K562 (cell line): Measurements from ENCODE around the gene PRKCE. TPM values are rescaled to one million over a fixed set of nuclear protein-coding genes. Genes with fewer than 3 reads are reported as not detected.

Experiments
- ATAC-seq: fragments of 200-7000 bp; cut with Tn5 transposase; 3 replicates; pipeline ENCODE4 v1.9.1; 2020; ENCODE audit warnings: moderate library complexity
- BruUV-seq: library from RNA; stranded (reverse); fragments of 400-500 nt; replicated peaks from 2 replicates; lab custom pipeline; 2021; lab: Mats Ljungman, UMichigan
- CTCF ChIA-PET: fragments of 300-600 bp; formaldehyde crosslinking; extraction: SDS; loops from one replicate; lab custom pipeline; 2021; ENCODE audit warnings: low intra/inter-chr PET ratio; lab: Yijun Ruan, JAX
- POLR2A ChIA-PET: fragments of 300-600, 350-650 bp; sonication (Branson Sonifier 250); formaldehyde crosslinking; extraction: SDS; loops from one replicate; lab custom pipeline; 2021; ENCODE audit warnings: antibody characterized with exemption, inconsistent platforms; lab: Yijun Ruan, JAX
- DNase-seq, 4 experiments: peaks; one replicate each; pipeline versions ENCODE4 v3.0.0 to v3.0.0-alpha.2; 2011 to 2018; ENCODE audit warnings: low spot score in 3 of 4, mixed read lengths in 3 of 4; ENCODE audit errors: extremely low read depth in 1 of 4
- FAIRE-seq: peaks from 2 replicates; lab custom pipeline; 2011; peaks lifted over from hg19 to GRCh38; lab: Jason Lieb, UNC
- H2AFZ ChIP-seq: 2 replicates; pipeline ENCODE4 v1.6.0; 2011; ENCODE audit warnings: low read depth, low read length, control low read depth, inconsistent platforms
- H3K27ac ChIP-seq: fragments of 200-600 bp; 3 replicates; pipeline ENCODE4 v1.8.0; 2011; ENCODE audit warnings: low read depth, mild to moderate bottlenecking, control low read depth, inconsistent platforms, low read length, moderate library complexity, mixed read lengths; ENCODE audit errors: extremely low read depth
- H3K27me3 ChIP-seq, 2 experiments: fragments of 300-600 bp in 1 of 2; 2 replicates in 1 of 2; 3 replicates in 1 of 2; pipeline versions ENCODE4 v1.6.0 to v1.8.0; 2011; ENCODE audit warnings: inconsistent platforms in 2 of 2, low read length in 2 of 2, mild to moderate bottlenecking in 1 of 2, mixed read lengths in 1 of 2, moderate library complexity in 1 of 2; ENCODE audit not compliant: control insufficient read depth in 2 of 2, insufficient read depth in 2 of 2
- H3K36me3 ChIP-seq: fragments of 300-600 bp; 3 replicates; pipeline ENCODE4 v1.8.0; 2011; ENCODE audit warnings: mild to moderate bottlenecking, low read length, inconsistent platforms; ENCODE audit not compliant: control insufficient read depth, insufficient read depth
- H3K4me1 ChIP-seq, 2 experiments: fragments of 200-600 bp in 1 of 2; replicated peaks in 1 of 2; 2 replicates in 1 of 2; 3 replicates in 1 of 2; pipeline versions ENCODE4 v1.5.1 to v1.8.0; 2011; ENCODE audit warnings: inconsistent platforms in 2 of 2, low read length in 2 of 2, mild to moderate bottlenecking in 1 of 2, mixed read lengths in 1 of 2, moderate library complexity in 1 of 2; ENCODE audit not compliant: control insufficient read depth in 2 of 2, insufficient read depth in 2 of 2
- H3K4me2 ChIP-seq: 2 replicates; pipeline ENCODE4 v1.6.1; 2011; ENCODE audit warnings: low read length, control low read depth, inconsistent platforms, mixed read lengths; ENCODE audit not compliant: insufficient read depth
- H3K4me3 ChIP-seq: fragments of 200-600 bp; sonication (generic), shearing (Covaris generic); 2 replicates; pipeline ENCODE4 v1.5.1; 2016; ENCODE audit warnings: control low read depth, inconsistent platforms
- H3K79me2 ChIP-seq: fragments of 200-600 bp; 3 replicates; pipeline ENCODE4 v1.8.0; 2011; ENCODE audit warnings: low read length, inconsistent platforms; ENCODE audit not compliant: control insufficient read depth, insufficient read depth
- H3K9ac ChIP-seq, 2 experiments: 2 replicates each; pipeline versions ENCODE4 v1.6.0 to v1.6.1; 2011; ENCODE audit warnings: low read depth in 2 of 2, low read length in 2 of 2, control low read depth in 1 of 2, inconsistent platforms in 1 of 2, mild to moderate bottlenecking in 1 of 2, mixed read lengths in 1 of 2; ENCODE audit not compliant: insufficient read depth in 1 of 2
- H3K9me1 ChIP-seq: one replicate; pipeline ENCODE4 v1.6.0; 2011; ENCODE audit warnings: inconsistent platforms, mild to moderate bottlenecking, low read length, moderate library complexity; ENCODE audit not compliant: control insufficient read depth, insufficient read depth
- H3K9me3 ChIP-seq: replicated peaks from 2 replicates; pipeline ENCODE4 v1.5.1; 2011; ENCODE audit warnings: low read depth, low read length, inconsistent platforms; ENCODE audit not compliant: control insufficient read depth, insufficient read depth
- H4K20me1 ChIP-seq: replicated peaks from 2 replicates; pipeline ENCODE4 v1.6.1; 2011; ENCODE audit warnings: low read length, inconsistent platforms, mixed read lengths; ENCODE audit not compliant: control insufficient read depth, insufficient read depth
- BACH1 ChIP-seq: fragments of 200-800 bp; sonication (Bioruptor generic); IDR thresholded peaks from 2 replicates; pipeline ENCODE4 v1.6.1; 2016; ENCODE audit warnings: missing genetic modification characterization, missing compliant biosample characterization
- HDAC6 ChIP-seq: IDR thresholded peaks from 2 replicates; pipeline ENCODE4 v1.6.1; 2012; ENCODE audit warnings: low read depth, mild to moderate bottlenecking, control low read depth, inconsistent platforms, low read length, moderate library complexity
- HDGF ChIP-seq: fragments of 450-650 bp; IDR thresholded peaks from 2 replicates; pipeline ENCODE4 v1.6.1; 2016
- HMG20A ChIP-seq: fragments of 450-650 bp; formaldehyde crosslinking; conservative IDR thresholded peaks from 2 replicates; pipeline ENCODE4 v1.4.0; 2020; ENCODE audit warnings: mild to moderate bottlenecking, mixed read lengths
- SAFB2 ChIP-seq: fragments of 200-400 bp; formaldehyde crosslinking; IDR thresholded peaks from 2 replicates; pipeline ENCODE4 v1.6.1; 2018; ENCODE audit warnings: borderline replicate concordance, low read length, low read depth, moderate library complexity; ENCODE audit not compliant: severe bottlenecking
- TAF9B ChIP-seq: fragments of 450-650 bp; IDR thresholded peaks from 2 replicates; pipeline ENCODE4 v1.6.1; 2018; ENCODE audit warnings: mild to moderate bottlenecking; ENCODE audit not compliant: partially characterized antibody
- ZNF133 ChIP-seq: fragments of 250-450 bp; sonication (Bioruptor Pico); IDR thresholded peaks from 2 replicates; pipeline ENCODE4 v1.4.0; 2020; ENCODE audit warnings: mild to moderate bottlenecking
- ZNF445 ChIP-seq: fragments of 250-450 bp; sonication (Bioruptor Pico); IDR thresholded peaks from 2 replicates; pipeline ENCODE4 v1.4.0; 2020; ENCODE audit warnings: low read depth, mild to moderate bottlenecking, moderate library complexity
- ZNF785 ChIP-seq: fragments of 250-450 bp; sonication (Bioruptor Pico); IDR thresholded peaks from 2 replicates; pipeline ENCODE4 v1.4.0; 2020; ENCODE audit warnings: mild to moderate bottlenecking
- WGBS: fragments of 100-300 bp; shearing (Covaris generic); methylation state at CpG from one replicate; pipeline ENCODE4 v1.1.6; 2016; ENCODE audit warnings: low coverage, mixed read lengths; ENCODE audit not compliant: insufficient coverage; ENCODE audit errors: missing lambda C conversion rate; 5-methylcytosine and 5-hydroxymethylcytosine counted together
- in situ Hi-C: fragments of 300-500 bp; cut with MboI; formaldehyde crosslinking; loops from 4 replicates; pipeline ENCODE4 v1.15.0; 2018; ENCODE audit warnings: inconsistent platforms, mixed read lengths
- intact Hi-C: fragments of 100-400 bp; cut with micrococcal nuclease; formaldehyde crosslinking; loops from 2 replicates; pipeline ENCODE4 v1.14.2; 2022
- polyA plus RNA-seq, 8 experiments: library from polyadenylated mRNA; depleted of rRNA in 4 of 8; stranded (reverse) in 5 of 8; unstranded in 3 of 8; fragments of >200 nt; fragmentation: Nextera tagmentation in 2 of 8; fragmentation: Illumina TruSeq in 1 of 8; extraction: Ambion mirVana in 2 of 8; extraction: Trizol in 1 of 8; gene quantifications; 2 replicates each; pipeline versions ENCODE4 v1.2.1 to v1.2.3, GENCODE V29; 2011 to 2014; ENCODE audit warnings: inconsistent platforms in 1 of 8, missing spikeins in 1 of 8
- total RNA-seq, 7 experiments: library from RNA; depleted of rRNA in 6 of 7; stranded (reverse); fragments of >200 nt in 6 of 7; fragmentation: Illumina TruSeq in 2 of 7; extraction: Trizol in 2 of 7; gene quantifications; 2 replicates each; pipeline versions ENCODE4 v1.2.1 to v1.2.3, GENCODE V29; 2011 to 2021; ENCODE audit warnings: low replicate concordance in 1 of 7
- TF ChIP-seq, protein P1 (sequence below): sonication (generic); IDR thresholded peaks from 2 replicates; pipeline ENCODE4 v1.6.1; 2016
- TF ChIP-seq, protein P2 (sequence below): fragments of 450-650 bp; formaldehyde crosslinking; IDR thresholded peaks from 2 replicates; pipeline ENCODE4 v1.4.0; 2020; ENCODE audit warnings: mild to moderate bottlenecking, mixed read lengths

The PRKCE gene
- total and polyA plus RNA-seq, 9 of the 15 experiments (the other 6 are each of a cell fraction or from before 2014, with no cell fraction given) = 0.06 to 1.0 (median 0.22) TPM; not detected in 1

DNA sequence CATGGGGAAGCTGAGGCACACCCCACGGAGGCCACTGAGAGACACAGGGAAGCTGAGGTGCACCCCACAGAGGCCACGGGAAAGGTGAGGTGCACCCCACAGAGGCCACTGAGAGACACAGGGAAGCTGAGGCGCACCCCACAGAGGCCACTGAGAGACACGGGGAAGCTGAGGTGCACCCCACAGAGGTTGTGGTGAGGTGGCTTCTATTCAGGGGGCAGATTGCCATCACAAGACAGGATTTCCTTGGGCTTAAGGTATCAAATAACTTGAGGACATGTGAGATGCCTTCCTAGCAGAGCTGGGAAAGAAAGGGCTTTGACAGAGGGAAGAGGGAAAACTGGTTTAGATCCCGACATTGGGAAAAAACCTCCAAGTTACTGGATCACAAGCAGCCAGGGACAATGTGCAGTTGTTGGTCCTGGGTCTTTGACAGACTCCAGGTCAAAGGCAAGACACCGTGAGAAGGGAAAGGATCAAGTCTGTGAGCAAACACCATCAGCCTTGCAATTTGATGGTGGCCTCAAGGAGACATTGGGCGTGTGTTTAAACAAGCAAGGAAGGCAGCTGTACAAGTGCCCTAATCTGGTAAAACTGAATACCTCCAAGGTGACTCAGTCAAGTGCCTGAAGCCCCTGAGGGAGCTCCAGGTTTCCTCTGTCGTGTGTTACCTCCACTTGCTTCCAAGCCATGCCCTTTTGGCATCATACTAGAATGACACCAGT is 512.5 kb downstream of the PRKCE start:
- Histone ChIP-seq H3K9me3 (no peaks in the 10 kb centered on the region), H3K4me3 (no peak overlapping the region), H3K79me2 (no peaks in the 10 kb centered on the region), H3K27ac (no peak overlapping the region), H4K20me1 (no peaks in the 10 kb centered on the region; the same call in 1 of the 2 replicates), H3K36me3 (no peaks in the 10 kb centered on the region), H3K4me2 (no peak overlapping the region), H3K4me1 (no peaks in the 10 kb centered on the region), H3K27me3 (peaks cover 16 to 74% of the 10 kb centered on the region in 2 experiments), H3K9ac (no peak overlapping the region), H3K9me1 (no peaks in the 10 kb centered on the region), H2AFZ (no peak overlapping the region)
- ChIA-PET POLR2A (interaction anchor here (1.0 to 1.4 kb wide), 3 partner anchors 9 to 16 kb away, joined by 3 to 4 read pairs (median 3); no protein-coding TSS in a partner anchor), CTCF (no interaction called here)
- TF ChIP-seq HDGF (no peak), ZNF445 (CRISPR knock-in tag) (no peak), BACH1 (tag) (no peak)
- ATAC-seq (no peak), DNase-seq (no peak), FAIRE-seq (no peak)
- no TSS peak for BruUV-seq
- intact Hi-C loops (no loop called here), in situ Hi-C loops (no loop called here)
- WGBS = under 1% methylated on average over 8 of the region's 8 CpGs

DNA sequence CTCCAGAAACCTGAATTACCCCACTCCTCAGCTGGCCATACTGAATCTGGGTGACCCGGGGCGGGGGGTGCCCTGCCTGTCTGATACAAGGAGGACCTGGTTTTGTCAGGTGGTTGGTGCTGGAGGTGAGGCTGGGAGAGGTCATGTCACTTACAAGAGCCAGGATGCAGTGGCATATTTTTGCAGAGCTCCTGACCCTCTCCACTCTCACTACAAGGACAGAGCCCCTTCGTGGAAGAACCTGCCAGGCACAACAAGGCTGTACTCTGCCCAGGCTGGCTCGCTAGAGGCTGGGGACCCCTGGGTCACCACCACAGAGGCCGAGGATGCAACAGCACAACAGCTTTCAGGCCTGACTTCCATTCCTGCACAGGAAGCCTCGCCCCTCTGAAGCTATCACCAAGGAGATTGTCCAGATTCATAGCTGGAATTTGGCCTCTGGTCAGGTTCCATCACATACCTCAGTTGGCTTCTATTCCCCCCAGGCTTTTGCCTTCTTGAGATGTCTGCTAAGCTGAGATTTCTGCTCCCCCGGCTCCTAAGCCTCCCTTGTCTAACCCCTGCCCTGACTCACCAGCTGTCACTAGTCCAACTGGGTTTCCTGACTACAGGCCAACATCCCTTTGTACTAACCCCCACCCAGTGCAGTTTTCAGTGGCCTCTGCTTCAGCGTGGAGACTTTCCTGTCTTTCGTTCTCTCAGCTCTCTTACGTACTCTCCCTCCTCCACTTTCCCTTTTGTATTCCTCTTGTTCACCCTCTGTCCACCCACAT is 513.2 kb downstream of the PRKCE start:
- Histone ChIP-seq H3K9me3 (no peaks in the 10 kb centered on the region), H4K20me1 (no peaks in the 10 kb centered on the region; the same call in 1 of the 2 replicates), H3K4me1 (no peaks in the 10 kb centered on the region), H2AFZ (no peak overlapping the region), H3K4me2 (no peak overlapping the region), H3K9me1 (no peaks in the 10 kb centered on the region), H3K79me2 (no peaks in the 10 kb centered on the region), H3K4me3 (no peak overlapping the region), H3K27me3 (peaks cover 16 to 71% of the 10 kb centered on the region in 2 experiments), H3K9ac (no peak overlapping the region), H3K36me3 (no peaks in the 10 kb centered on the region), H3K27ac (no peak overlapping the region)
- no peak for DNase-seq
- POLR2A ChIA-PET = interaction anchor here (1.0 to 1.4 kb wide), 3 partner anchors 10 to 17 kb away, joined by 3 to 4 read pairs (median 3); no protein-coding TSS in a partner anchor
- WGBS = 2% methylated on average over 10 of the region's 10 CpGs
- intact Hi-C loops (no loop called here), in situ Hi-C loops (no loop called here)
- no peak for FAIRE-seq
- CTCF ChIA-PET = no interaction called here
- ATAC-seq = no peak
- no TSS peak for BruUV-seq
- no peak for TF ChIP-seq HDAC6
- TF ChIP-seq ZNF785 (CRISPR knock-in tag) = no peak
- TF ChIP-seq, protein P1, sequence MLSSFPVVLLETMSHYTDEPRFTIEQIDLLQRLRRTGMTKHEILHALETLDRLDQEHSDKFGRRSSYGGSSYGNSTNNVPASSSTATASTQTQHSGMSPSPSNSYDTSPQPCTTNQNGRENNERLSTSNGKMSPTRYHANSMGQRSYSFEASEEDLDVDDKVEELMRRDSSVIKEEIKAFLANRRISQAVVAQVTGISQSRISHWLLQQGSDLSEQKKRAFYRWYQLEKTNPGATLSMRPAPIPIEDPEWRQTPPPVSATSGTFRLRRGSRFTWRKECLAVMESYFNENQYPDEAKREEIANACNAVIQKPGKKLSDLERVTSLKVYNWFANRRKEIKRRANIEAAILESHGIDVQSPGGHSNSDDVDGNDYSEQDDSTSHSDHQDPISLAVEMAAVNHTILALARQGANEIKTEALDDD = no peak
- TF ChIP-seq, protein P2, sequence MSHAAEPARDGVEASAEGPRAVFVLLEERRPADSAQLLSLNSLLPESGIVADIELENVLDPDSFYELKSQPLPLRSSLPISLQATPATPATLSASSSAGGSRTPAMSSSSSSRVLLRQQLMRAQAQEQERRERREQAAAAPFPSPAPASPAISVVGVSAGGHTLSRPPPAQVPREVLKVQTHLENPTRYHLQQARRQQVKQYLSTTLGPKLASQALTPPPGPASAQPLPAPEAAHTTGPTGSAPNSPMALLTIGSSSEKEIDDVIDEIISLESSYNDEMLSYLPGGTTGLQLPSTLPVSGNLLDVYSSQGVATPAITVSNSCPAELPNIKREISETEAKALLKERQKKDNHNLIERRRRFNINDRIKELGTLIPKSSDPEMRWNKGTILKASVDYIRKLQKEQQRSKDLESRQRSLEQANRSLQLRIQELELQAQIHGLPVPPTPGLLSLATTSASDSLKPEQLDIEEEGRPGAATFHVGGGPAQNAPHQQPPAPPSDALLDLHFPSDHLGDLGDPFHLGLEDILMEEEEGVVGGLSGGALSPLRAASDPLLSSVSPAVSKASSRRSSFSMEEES (CRISPR knock-in tag) = no peak
- no peak for TF ChIP-seq SAFB2
- no peak for TF ChIP-seq ZNF133 (CRISPR knock-in tag)
- TF ChIP-seq HMG20A = no peak
- no peak for TF ChIP-seq TAF9B
